ENCODE measurements around the gene IQSEC1. TPM values are rescaled to one million over a fixed set of nuclear protein-coding genes. Genes with fewer than 3 reads are reported as not detected.

IQSEC1 gene
- total and polyA plus RNA-seq, 2 donors (not counting 1 experiment from before 2014, with no cell fraction given), result 96.7 to 222 TPM

GRCh38 chr3:13025778-13026518 lies 47.3 kb downstream of the IQSEC1 start:
- H3K27me3 Mint-ChIP-seq, result no peaks in the 10 kb centered on the region
- Histone ChIP-seq H3K27me3 (replicated peaks in 1 of 4; ENCODE audit: control extremely low read depth in 1 of 4, control insufficient read depth in 3 of 4, insufficient read depth in 4 of 4, low read length in 3 of 4) (no peaks in the 10 kb centered on the region), H2AFZ (ENCODE audit: insufficient read depth, low read depth, low read length, poor library complexity, severe bottlenecking) (no peak overlapping the region), H3K9me3 (ENCODE audit: control extremely low read depth in 1 of 3, control insufficient read depth in 2 of 3, insufficient read depth in 1 of 3, low read length in 2 of 3) (no peaks in the 10 kb centered on the region), H3K4me1 (ENCODE audit: control insufficient read depth in 2 of 2, insufficient read depth in 2 of 2, low read length in 2 of 2) (peaks cover 20 to 33% of the 10 kb centered on the region in 2 donors), H3K36me3 (replicated peaks in 1 of 2; ENCODE audit: control extremely low read depth in 1 of 2, control insufficient read depth in 1 of 2, extremely low read depth in 1 of 2, insufficient read depth in 2 of 2, low read length in 1 of 2) (peaks cover 0 to 3% of the 10 kb centered on the region in 2 experiments), H3K9ac (ENCODE audit: low read length) (no peak overlapping the region), H3K79me2 (ENCODE audit: control insufficient read depth, insufficient read depth, low read length) (peaks cover 77% of the 10 kb centered on the region), H4K20me1 (ENCODE audit: control insufficient read depth, insufficient read depth, low read length, poor library complexity, severe bottlenecking) (peaks cover 3% of the 10 kb centered on the region), H3K27ac (ENCODE audit: low read length in 2 of 2) (no peak overlapping the region), H3K4me3 (ENCODE audit: control extremely low read depth in 1 of 5, extremely low read depth in 1 of 5, insufficient read depth in 1 of 5, low read depth in 2 of 5, low read length in 4 of 5) (no peak overlapping the region), H3K4me2 (replicated peaks; ENCODE audit: low read depth, low read length, poor library complexity, severe bottlenecking) (no peak overlapping the region)
- H3K4me1 Mint-ChIP-seq, result peaks cover 58% of the 10 kb centered on the region
- intact Hi-C loops (cut with micrococcal nuclease), result no loop called here
- no peak overlapping the region for H3K4me3 Mint-ChIP-seq
- WGBS (ENCODE audit: insufficient coverage), result 93% methylated on average over 7 of the region's 10 CpGs
- CTCF ChIA-PET, result interaction anchor here (1.1 to 1.4 kb wide), 3 partner anchors 31 to 125 kb away, joined by 3 read pairs; no protein-coding TSS in a partner anchor
- POLR2A ChIA-PET, result interaction anchor here (0.7 to 1.1 kb wide), 2 partner anchors 11 to 45 kb away, joined by 3 to 7 read pairs; no protein-coding TSS in a partner anchor
- peak overlapping the region; percentile 63 for H3K27ac Mint-ChIP-seq
- no peak for TF ChIP-seq EZH2 (IDR thresholded peaks at IDR 0.05; ENCODE audit: borderline replicate concordance, insufficient read depth, low read depth, low read length, poor library complexity, severe bottlenecking)
- TF ChIP-seq, protein P1, sequence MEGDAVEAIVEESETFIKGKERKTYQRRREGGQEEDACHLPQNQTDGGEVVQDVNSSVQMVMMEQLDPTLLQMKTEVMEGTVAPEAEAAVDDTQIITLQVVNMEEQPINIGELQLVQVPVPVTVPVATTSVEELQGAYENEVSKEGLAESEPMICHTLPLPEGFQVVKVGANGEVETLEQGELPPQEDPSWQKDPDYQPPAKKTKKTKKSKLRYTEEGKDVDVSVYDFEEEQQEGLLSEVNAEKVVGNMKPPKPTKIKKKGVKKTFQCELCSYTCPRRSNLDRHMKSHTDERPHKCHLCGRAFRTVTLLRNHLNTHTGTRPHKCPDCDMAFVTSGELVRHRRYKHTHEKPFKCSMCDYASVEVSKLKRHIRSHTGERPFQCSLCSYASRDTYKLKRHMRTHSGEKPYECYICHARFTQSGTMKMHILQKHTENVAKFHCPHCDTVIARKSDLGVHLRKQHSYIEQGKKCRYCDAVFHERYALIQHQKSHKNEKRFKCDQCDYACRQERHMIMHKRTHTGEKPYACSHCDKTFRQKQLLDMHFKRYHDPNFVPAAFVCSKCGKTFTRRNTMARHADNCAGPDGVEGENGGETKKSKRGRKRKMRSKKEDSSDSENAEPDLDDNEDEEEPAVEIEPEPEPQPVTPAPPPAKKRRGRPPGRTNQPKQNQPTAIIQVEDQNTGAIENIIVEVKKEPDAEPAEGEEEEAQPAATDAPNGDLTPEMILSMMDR (IDR thresholded peaks at IDR 0.05), result no peak
- ATAC-seq (ENCODE audit: low read depth) (no peak), DNase-seq (no peak)
- no peaks in the 10 kb centered on the region for H3K9me3 Mint-ChIP-seq (ENCODE audit: insufficient read depth)

GRCh38 chr3:13025090-13025489 lies 48.1 kb downstream of the IQSEC1 start:
- H3K27me3 Mint-ChIP-seq, result no peaks in the 10 kb centered on the region
- ChIA-PET CTCF (interaction anchor here (1.1 kb wide), 1 partner anchor 30 kb away, joined by 3 read pairs; no protein-coding TSS in a partner anchor), POLR2A (interaction anchor here (1.1 kb wide), 1 partner anchor 10 kb away, joined by 3 read pairs; no protein-coding TSS in a partner anchor)
- Histone ChIP-seq H2AFZ (ENCODE audit: insufficient read depth, low read depth, low read length, poor library complexity, severe bottlenecking) (no peak overlapping the region), H3K36me3 (replicated peaks in 1 of 2; ENCODE audit: control extremely low read depth in 1 of 2, control insufficient read depth in 1 of 2, extremely low read depth in 1 of 2, insufficient read depth in 2 of 2, low read length in 1 of 2) (no peaks in the 10 kb centered on the region), H3K27ac (ENCODE audit: low read length in 2 of 2) (no peak overlapping the region), H3K79me2 (ENCODE audit: control insufficient read depth, insufficient read depth, low read length) (peaks cover 80% of the 10 kb centered on the region), H3K4me1 (ENCODE audit: control insufficient read depth in 2 of 2, insufficient read depth in 2 of 2, low read length in 2 of 2) (peaks cover 26 to 38% of the 10 kb centered on the region in 2 donors), H3K9ac (ENCODE audit: low read length) (no peak overlapping the region), H3K9me3 (ENCODE audit: control extremely low read depth in 1 of 3, control insufficient read depth in 2 of 3, insufficient read depth in 1 of 3, low read length in 2 of 3) (no peaks in the 10 kb centered on the region), H3K27me3 (replicated peaks in 1 of 4; ENCODE audit: control extremely low read depth in 1 of 4, control insufficient read depth in 3 of 4, insufficient read depth in 4 of 4, low read length in 3 of 4) (no peaks in the 10 kb centered on the region), H3K4me3 (ENCODE audit: control extremely low read depth in 1 of 5, extremely low read depth in 1 of 5, insufficient read depth in 1 of 5, low read depth in 2 of 5, low read length in 4 of 5) (no peak overlapping the region), H3K4me2 (replicated peaks; ENCODE audit: low read depth, low read length, poor library complexity, severe bottlenecking) (no peak overlapping the region), H4K20me1 (ENCODE audit: control insufficient read depth, insufficient read depth, low read length, poor library complexity, severe bottlenecking) (peaks cover 3% of the 10 kb centered on the region)
- TF ChIP-seq, protein P1 (IDR thresholded peaks at IDR 0.05), result no peak
- no peak for TF ChIP-seq EZH2 (IDR thresholded peaks at IDR 0.05; ENCODE audit: borderline replicate concordance, insufficient read depth, low read depth, low read length, poor library complexity, severe bottlenecking)
- ATAC-seq (ENCODE audit: low read depth) (no peak), DNase-seq (no peak)
- H3K9me3 Mint-ChIP-seq (ENCODE audit: insufficient read depth), result no peaks in the 10 kb centered on the region
- WGBS (ENCODE audit: insufficient coverage), result 86% methylated on average over 5 of the region's 8 CpGs
- peak overlapping the region; percentile 24 for H3K4me3 Mint-ChIP-seq
- H3K27ac Mint-ChIP-seq, result peak overlapping the region; percentile 95
- peaks cover 65% of the 10 kb centered on the region for H3K4me1 Mint-ChIP-seq
- intact Hi-C loops (cut with micrococcal nuclease), result no loop called here
